Measurements from ENCODE around the gene ZNF362.

ZNF362 gene

DNA sequence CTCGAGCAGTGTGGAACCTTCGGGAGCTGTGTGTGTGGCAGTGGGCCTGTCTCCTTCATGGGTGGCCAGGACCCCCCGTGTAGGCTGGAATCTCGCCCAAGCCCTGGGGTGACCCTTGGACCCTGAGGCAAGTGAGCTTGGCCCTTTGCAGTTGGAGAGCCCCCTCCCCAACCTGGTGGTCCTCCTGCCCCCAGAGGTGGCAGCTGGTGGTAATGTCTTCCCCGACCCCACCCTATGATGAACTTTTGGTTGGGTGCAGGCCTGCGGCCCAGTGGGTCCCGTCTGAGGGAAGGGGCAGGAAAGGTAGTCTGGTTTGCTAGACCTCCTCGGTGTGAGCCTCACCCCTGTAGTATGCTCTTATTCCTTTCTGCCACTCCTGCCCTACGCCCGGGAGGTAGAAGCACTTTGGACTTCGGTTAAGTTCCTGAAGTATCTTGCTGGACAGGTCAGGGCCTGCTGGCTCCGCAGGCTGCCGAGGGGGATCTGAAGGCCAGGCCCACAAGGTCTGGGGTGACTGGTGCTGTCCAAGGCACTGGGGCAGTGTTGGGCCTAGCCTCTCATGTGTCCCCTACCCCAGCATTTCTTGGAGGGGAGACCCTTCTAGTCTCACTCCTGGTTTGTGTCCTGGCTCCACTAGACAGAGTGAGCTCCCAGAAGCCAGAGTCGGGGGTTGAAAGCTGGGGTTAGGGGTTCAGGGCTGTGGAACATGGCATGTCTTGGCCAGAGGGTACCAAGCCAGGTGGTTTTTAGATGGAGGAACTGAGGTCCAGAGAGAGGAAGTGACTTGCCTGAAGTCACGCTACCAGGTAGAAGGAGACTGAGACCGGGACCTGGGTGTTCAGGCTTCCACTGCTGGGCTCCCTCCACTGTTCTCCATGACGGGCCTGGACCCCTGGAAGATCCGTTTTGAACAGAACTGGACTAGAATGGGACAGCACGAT lies 1.8 kb downstream of the ZNF362 start:
- Histone ChIP-seq H3K27ac (ENCODE audit: low read depth, low read length) (0 out of 2 replicates have a peak overlapping the region, but pooled peaks have one; percentile 85), H3K36me3 (ENCODE audit: control insufficient read depth, insufficient read depth, low read length) (peaks cover 5% of the 10 kb centered on the region), H3K4me1 (ENCODE audit: control insufficient read depth, insufficient read depth, low read length) (peaks cover 28% of the 10 kb centered on the region), H3K27me3 (ENCODE audit: control insufficient read depth, insufficient read depth, low read length) (no peaks in the 10 kb centered on the region), H3K9me3 (ENCODE audit: control insufficient read depth, insufficient read depth, low read depth, low read length) (no peaks in the 10 kb centered on the region), H3K4me3 (ENCODE audit: low read depth, low read length) (peak overlapping the region; percentile 89), H3K9ac (ENCODE audit: low read length) (peak overlapping the region; percentile 85)

DNA sequence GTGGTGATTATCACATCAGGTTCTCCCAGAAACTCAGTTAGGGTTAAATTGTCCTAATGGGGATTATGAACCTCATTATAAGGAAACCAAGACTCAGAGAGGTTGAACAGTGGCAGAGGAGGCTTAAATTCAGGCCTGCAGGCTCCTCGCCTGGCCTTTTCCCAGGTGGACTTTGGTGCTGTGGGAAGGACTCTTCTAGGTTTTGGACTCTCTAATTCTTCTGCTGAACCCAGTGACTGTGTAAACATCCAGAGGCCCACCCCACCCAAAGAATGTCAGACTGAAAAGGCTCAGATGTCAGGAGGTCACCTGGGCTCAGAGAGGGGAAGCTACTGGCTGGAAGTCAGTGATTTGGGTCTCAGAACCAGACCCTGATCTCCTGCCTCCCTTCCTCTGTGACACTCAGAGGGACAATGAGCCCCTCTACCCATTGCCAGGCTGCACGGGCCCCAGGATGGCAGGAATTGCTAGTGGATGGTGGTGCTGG lies 2.5 kb downstream of the ZNF362 start:
- peaks cover 28% of the 10 kb centered on the region for H3K4me1 ChIP-seq (ENCODE audit: control insufficient read depth, insufficient read depth, low read length)
- H3K27me3 ChIP-seq (ENCODE audit: control insufficient read depth, insufficient read depth, low read length), result no peaks in the 10 kb centered on the region
- H3K9me3 ChIP-seq (ENCODE audit: control insufficient read depth, insufficient read depth, low read depth, low read length), result no peaks in the 10 kb centered on the region
- H3K36me3 ChIP-seq (ENCODE audit: control insufficient read depth, insufficient read depth, low read length), result peaks cover 7% of the 10 kb centered on the region
- H3K27ac ChIP-seq (ENCODE audit: low read depth, low read length), result no peak overlapping the region
- H3K9ac ChIP-seq (ENCODE audit: low read length), result no peak overlapping the region
- H3K4me3 ChIP-seq (ENCODE audit: low read depth, low read length), result 0 out of 2 replicates have a peak overlapping the region, but pooled peaks have one; percentile 23

DNA sequence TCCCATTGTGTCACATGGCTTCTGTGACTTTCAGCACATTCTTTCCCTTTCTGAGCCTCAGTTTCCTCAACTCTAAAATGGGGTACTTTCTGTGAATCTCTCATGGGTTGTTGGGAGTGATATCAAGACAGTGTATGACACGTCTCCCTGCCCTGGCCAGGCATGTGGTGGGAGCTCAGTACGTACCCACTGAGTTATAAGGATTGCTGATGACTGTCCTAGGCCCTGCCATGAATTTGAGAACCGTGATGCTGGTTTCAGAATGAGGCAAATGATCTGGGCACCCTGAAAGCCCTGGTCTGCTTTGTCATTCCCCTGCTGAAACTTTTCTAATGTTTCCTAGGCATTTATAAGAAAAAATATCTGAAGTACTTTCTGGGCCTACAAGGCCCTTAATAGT lies 3.6 kb downstream of the ZNF362 start:
- no peak overlapping the region for H3K9ac ChIP-seq (ENCODE audit: low read length)
- no peaks in the 10 kb centered on the region for H3K9me3 ChIP-seq (ENCODE audit: control insufficient read depth, insufficient read depth, low read depth, low read length)
- no peaks in the 10 kb centered on the region for H3K27me3 ChIP-seq (ENCODE audit: control insufficient read depth, insufficient read depth, low read length)
- peaks cover 7% of the 10 kb centered on the region for H3K36me3 ChIP-seq (ENCODE audit: control insufficient read depth, insufficient read depth, low read length)
- no peak overlapping the region for H3K27ac ChIP-seq (ENCODE audit: low read depth, low read length)
- peaks cover 28% of the 10 kb centered on the region for H3K4me1 ChIP-seq (ENCODE audit: control insufficient read depth, insufficient read depth, low read length)
- H3K4me3 ChIP-seq (ENCODE audit: low read depth, low read length), result no peak overlapping the region

DNA sequence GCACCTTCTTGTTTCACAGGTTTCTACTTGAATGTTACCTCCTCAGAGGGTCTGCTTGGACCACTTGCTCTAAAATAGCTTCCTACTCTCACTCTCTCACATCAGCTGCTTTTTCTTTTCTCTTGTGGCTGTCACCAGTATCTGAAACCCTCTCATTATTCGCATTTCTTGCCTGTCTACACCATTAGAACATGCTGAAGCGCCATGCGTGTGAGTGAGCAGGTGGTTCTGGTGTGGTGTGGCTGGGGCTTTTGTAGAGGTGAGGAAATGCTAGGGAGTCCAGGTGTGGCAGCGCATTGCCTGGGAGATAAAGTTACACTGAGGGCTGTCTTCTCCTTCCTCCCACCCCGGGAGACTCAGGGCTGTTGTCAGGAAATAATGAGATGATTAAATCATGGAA lies 4.1 kb downstream of the ZNF362 start:
- H3K27me3 ChIP-seq (ENCODE audit: control insufficient read depth, insufficient read depth, low read length), result no peaks in the 10 kb centered on the region
- H3K9ac ChIP-seq (ENCODE audit: low read length), result no peak overlapping the region
- no peak overlapping the region for H3K4me3 ChIP-seq (ENCODE audit: low read depth, low read length)
- H3K27ac ChIP-seq (ENCODE audit: low read depth, low read length), result no peak overlapping the region
- H3K9me3 ChIP-seq (ENCODE audit: control insufficient read depth, insufficient read depth, low read depth, low read length), result no peaks in the 10 kb centered on the region
- H3K4me1 ChIP-seq (ENCODE audit: control insufficient read depth, insufficient read depth, low read length), result peaks cover 28% of the 10 kb centered on the region
- H3K36me3 ChIP-seq (ENCODE audit: control insufficient read depth, insufficient read depth, low read length), result peaks cover 7% of the 10 kb centered on the region

DNA sequence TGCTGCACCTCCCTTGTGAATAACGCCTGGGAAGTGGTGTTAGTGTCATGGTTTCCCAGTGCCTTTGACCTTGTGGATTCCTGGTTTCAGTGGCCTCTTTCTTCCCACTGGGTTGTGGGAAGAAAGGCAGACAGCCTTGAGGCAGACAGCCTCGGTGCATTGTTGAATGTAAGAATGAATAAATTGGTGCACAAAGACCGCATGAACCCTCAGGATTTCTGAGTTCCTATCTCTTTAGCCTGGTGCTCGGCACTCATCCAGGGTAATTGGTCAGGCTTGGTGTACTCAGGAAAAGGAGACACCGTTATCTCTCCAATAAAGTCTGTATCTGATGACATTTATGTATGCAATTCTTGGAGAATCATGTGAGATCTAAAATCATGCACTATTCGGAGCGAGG lies 5.1 kb downstream of the ZNF362 start:
- Histone ChIP-seq H3K4me1 (ENCODE audit: control insufficient read depth, insufficient read depth, low read length) (peaks cover 28% of the 10 kb centered on the region), H3K27ac (ENCODE audit: low read depth, low read length) (no peak overlapping the region), H3K27me3 (ENCODE audit: control insufficient read depth, insufficient read depth, low read length) (no peaks in the 10 kb centered on the region), H3K9ac (ENCODE audit: low read length) (no peak overlapping the region), H3K36me3 (ENCODE audit: control insufficient read depth, insufficient read depth, low read length) (peaks cover 7% of the 10 kb centered on the region), H3K4me3 (ENCODE audit: low read depth, low read length) (no peak overlapping the region), H3K9me3 (ENCODE audit: control insufficient read depth, insufficient read depth, low read depth, low read length) (no peaks in the 10 kb centered on the region)

DNA sequence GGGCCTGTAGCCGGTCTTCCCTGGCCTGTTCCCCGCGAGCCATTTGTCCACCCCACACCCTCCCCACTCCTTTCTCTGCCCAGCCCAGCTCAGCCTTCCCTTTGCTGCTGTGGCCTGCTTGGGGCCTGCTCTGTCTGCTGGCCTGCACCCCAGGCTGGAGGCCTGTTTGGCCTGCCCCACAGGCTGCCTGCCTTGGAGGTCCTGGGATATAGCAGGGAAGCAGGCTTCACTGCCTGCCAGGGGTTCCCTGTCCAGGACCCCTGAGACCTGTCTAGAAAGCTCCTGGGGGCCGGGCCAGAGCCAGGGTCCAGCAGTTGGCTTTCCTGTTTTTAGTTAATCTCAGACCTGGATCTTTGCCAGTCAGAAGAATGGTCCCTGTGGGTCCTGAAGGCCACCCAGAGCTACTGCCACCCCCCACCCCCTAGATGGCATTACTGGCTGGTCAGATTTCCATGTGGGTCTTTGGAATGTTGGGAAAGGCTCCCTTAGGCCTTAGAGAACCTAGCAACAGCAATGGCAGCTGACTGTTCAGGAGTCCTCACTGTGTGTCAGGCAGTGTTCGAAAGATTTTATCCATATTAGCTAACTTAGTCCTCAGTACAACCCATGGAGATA lies 7.7 kb downstream of the ZNF362 start:
- Histone ChIP-seq H3K27ac (ENCODE audit: low read depth, low read length) (no peak overlapping the region), H3K4me1 (ENCODE audit: control insufficient read depth, insufficient read depth, low read length) (peaks cover 16% of the 10 kb centered on the region; the same call in 1 of the 2 replicates), H3K9ac (ENCODE audit: low read length) (no peak overlapping the region), H3K4me3 (ENCODE audit: low read depth, low read length) (no peak overlapping the region), H3K9me3 (ENCODE audit: control insufficient read depth, insufficient read depth, low read depth, low read length) (no peaks in the 10 kb centered on the region), H3K27me3 (ENCODE audit: control insufficient read depth, insufficient read depth, low read length) (no peaks in the 10 kb centered on the region), H3K36me3 (ENCODE audit: control insufficient read depth, insufficient read depth, low read length) (peaks cover 7% of the 10 kb centered on the region)

DNA sequence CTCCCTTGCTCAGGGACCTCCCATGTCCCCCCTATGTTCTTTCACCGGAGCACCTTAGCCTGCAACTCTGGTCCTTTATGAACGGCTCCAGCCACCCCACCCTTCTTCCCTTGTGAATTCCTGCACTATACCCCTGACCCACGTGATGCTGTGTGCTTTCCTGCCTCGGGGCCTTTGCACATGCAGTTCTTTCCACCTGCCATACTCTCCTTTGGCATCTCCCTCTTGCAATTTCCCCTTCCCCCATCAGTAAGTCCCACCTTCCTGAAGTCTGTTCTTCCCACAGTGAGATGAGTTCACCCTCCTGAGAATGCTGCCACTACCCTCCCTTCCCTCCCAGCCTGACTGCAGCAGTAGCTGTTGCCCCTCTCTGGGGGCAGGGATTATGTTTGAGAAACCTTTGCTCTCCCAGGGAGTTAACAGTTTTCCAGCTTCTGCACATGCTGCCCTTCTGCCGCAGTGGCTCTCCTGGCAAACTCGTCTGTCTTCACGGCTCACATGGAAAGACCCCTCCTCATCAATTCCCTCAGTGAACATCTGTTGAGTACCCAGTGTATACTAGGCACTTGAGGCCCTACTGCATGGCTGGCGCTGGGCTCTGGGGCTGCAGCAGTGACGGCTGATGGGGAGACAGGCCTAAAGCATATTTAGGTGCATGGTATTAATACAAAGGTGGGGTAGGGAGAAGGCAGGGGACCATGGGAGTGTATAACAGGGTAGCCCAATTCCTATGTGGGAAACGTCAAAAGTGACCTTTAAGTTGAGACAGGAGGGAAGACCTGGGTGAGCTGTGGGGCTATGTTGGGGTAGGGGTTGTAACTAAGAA lies 9.7 kb downstream of the ZNF362 start:
- Histone ChIP-seq H3K4me3 (ENCODE audit: low read depth, low read length) (no peak overlapping the region), H3K4me1 (ENCODE audit: control insufficient read depth, insufficient read depth, low read length) (peaks cover 12% of the 10 kb centered on the region; the same call in 1 of the 2 replicates), H3K9ac (ENCODE audit: low read length) (no peak overlapping the region), H3K9me3 (ENCODE audit: control insufficient read depth, insufficient read depth, low read depth, low read length) (no peaks in the 10 kb centered on the region), H3K36me3 (ENCODE audit: control insufficient read depth, insufficient read depth, low read length) (peaks cover 12% of the 10 kb centered on the region), H3K27me3 (ENCODE audit: control insufficient read depth, insufficient read depth, low read length) (no peaks in the 10 kb centered on the region), H3K27ac (ENCODE audit: low read depth, low read length) (no peak overlapping the region)

DNA sequence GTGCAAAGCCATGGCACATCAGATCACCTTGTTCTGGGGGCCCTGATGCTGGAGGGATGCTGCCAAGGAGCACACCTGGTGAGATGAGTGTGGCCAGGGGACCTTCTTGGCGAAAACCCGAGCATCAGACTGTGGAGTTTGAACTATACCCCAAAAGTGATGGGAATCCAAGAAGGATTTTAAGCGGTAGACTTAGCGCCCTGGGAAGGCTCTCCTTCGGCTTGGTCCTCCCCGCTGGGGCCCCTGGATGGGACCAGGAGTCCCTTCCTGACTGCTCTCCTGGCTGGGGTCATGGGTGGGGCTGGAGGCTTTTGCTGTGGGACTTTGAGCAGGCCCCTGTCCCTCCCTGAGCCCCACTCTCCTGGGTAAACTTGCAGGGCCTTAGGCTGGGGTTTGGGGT lies 10.5 kb downstream of the ZNF362 start:
- Histone ChIP-seq H3K27me3 (ENCODE audit: control insufficient read depth, insufficient read depth, low read length) (no peaks in the 10 kb centered on the region), H3K4me1 (ENCODE audit: control insufficient read depth, insufficient read depth, low read length) (peaks cover 8% of the 10 kb centered on the region; the same call in 1 of the 2 replicates), H3K9ac (ENCODE audit: low read length) (no peak overlapping the region), H3K4me3 (ENCODE audit: low read depth, low read length) (no peak overlapping the region), H3K27ac (ENCODE audit: low read depth, low read length) (no peak overlapping the region), H3K9me3 (ENCODE audit: control insufficient read depth, insufficient read depth, low read depth, low read length) (no peaks in the 10 kb centered on the region), H3K36me3 (ENCODE audit: control insufficient read depth, insufficient read depth, low read length) (peaks cover 15% of the 10 kb centered on the region)

DNA sequence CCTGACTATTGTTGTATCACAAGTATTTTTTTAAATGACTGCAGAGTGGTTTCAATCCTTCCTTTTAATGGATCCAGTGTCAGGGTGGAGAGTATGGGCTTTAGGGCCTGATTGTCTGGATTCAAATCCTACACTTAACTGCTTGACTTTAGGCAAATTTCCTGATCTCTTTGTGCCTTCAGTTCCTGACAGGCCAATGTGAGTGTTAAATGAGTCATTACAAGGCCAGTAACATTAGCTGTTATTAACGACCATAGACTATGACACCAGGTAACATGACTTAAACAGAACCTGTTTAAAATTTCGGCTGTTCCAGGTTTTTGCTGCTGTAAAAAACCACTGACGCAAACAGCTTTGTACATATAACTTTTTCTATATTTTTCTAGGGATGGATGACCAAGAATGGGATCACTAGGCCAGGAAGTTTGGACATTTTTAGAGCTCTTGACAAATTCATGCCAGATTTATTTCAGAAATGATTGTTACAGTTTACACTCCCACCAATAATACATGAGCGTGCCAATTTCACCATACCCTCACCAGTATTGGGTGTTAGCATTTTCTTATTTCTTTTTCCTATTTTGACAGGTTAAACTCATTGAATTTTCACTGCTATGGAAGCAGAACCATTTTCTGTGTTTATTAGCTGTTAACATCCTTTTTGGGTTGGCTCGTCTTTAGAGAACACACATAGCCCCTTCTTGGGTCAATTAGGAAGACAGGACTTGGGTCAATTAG lies 11.3 kb downstream of the ZNF362 start:
- Histone ChIP-seq H3K36me3 (ENCODE audit: control insufficient read depth, insufficient read depth, low read length) (peaks cover 13% of the 10 kb centered on the region), H3K27me3 (ENCODE audit: control insufficient read depth, insufficient read depth, low read length) (no peaks in the 10 kb centered on the region), H3K4me3 (ENCODE audit: low read depth, low read length) (no peak overlapping the region), H3K9ac (ENCODE audit: low read length) (no peak overlapping the region), H3K4me1 (ENCODE audit: control insufficient read depth, insufficient read depth, low read length) (peaks cover 8% of the 10 kb centered on the region; the same call in 1 of the 2 replicates), H3K27ac (ENCODE audit: low read depth, low read length) (no peak overlapping the region), H3K9me3 (ENCODE audit: control insufficient read depth, insufficient read depth, low read depth, low read length) (no peaks in the 10 kb centered on the region)

DNA sequence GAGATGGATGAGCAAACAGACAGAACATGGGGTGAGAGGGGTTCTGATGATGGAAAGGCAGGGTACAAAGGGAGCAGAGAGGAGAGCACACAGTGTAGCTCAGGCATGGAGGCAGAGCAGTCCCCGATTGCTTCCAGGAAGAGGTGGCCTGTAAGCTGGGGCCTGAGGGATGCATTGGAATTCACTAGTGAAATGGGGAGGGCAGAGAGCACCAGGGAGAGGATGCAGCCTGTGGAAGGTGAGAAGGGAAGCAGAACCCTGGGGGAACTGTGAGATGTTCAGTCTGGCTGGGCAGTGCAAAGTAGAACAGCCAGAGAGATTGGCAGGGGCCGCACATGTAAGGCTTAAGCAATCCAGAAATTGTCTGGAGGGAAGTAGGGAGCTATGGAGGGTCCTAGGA lies 12.2 kb downstream of the ZNF362 start:
- Histone ChIP-seq H3K9ac (ENCODE audit: low read length) (no peak overlapping the region), H3K36me3 (ENCODE audit: control insufficient read depth, insufficient read depth, low read length) (peaks cover 8% of the 10 kb centered on the region; the same call in 1 of the 2 replicates), H3K27ac (ENCODE audit: low read depth, low read length) (no peak overlapping the region), H3K27me3 (ENCODE audit: control insufficient read depth, insufficient read depth, low read length) (no peaks in the 10 kb centered on the region), H3K4me3 (ENCODE audit: low read depth, low read length) (no peak overlapping the region), H3K4me1 (ENCODE audit: control insufficient read depth, insufficient read depth, low read length) (peaks cover 8% of the 10 kb centered on the region; the same call in 1 of the 2 replicates), H3K9me3 (ENCODE audit: control insufficient read depth, insufficient read depth, low read depth, low read length) (no peaks in the 10 kb centered on the region)

All from HUES6 (cell line).